Activated naive CD4-positive, alpha-beta T cell treated with anti-CD3 and anti-CD28 coated beads for 36 hours (primary cell): ENCODE measurements around the gene BARHL2. TPM values are rescaled to one million over a fixed set of nuclear protein-coding genes. Genes with fewer than 3 reads are reported as not detected.
A peak's percentile ranks its signal among the peaks of the same experiment; 100 is the strongest.

Source experiments
- CTCF ChIA-PET: fragments of 350-600 bp; sonication (Branson Sonifier 250); formaldehyde crosslinking; loops from one replicate; lab custom pipeline; 2021; ENCODE audit warnings: antibody characterized with exemption; lab: Charles Lee
- DNase-seq: peaks from one replicate; pipeline ENCODE4 v3.0.0-alpha.2; 2020
- H3K27ac Mint-ChIP-seq: one replicate; pipeline ENCODE4 v1.8.0; 2021; ENCODE audit warnings: mild to moderate bottlenecking, mixed read lengths
- H3K27me3 Mint-ChIP-seq: one replicate; pipeline ENCODE4 v1.8.0; 2021; ENCODE audit warnings: low read depth, mixed read lengths
- H3K36me3 Mint-ChIP-seq: one replicate; pipeline ENCODE4 v1.8.0; 2021; ENCODE audit warnings: low read depth, mixed read lengths
- H3K4me1 Mint-ChIP-seq: one replicate; pipeline ENCODE4 v1.8.0; 2021; ENCODE audit warnings: low read depth, mixed read lengths
- H3K4me3 Mint-ChIP-seq: one replicate; pipeline ENCODE4 v1.8.0; 2021; ENCODE audit warnings: mild to moderate bottlenecking, moderate library complexity, mixed read lengths
- H3K9me3 Mint-ChIP-seq: one replicate; pipeline ENCODE4 v1.8.0; 2021; ENCODE audit warnings: mixed read lengths
- intact Hi-C: fragments of 100-400 bp; cut with micrococcal nuclease; formaldehyde crosslinking; loops from one replicate; pipeline ENCODE4 v1.15.1; 2023
- total RNA-seq, 2 experiments: library from RNA; stranded (reverse); gene quantifications; one replicate each; pipeline ENCODE4 v1.2.3, GENCODE V29; 2021

BARHL2 gene
- total RNA-seq, 2 experiments from 2014 or later: not detected

- intact Hi-C loops: no loop called here
- peak overlapping the region; percentile 13 for H3K27ac Mint-ChIP-seq
These were observed 13.3 kb upstream of the BARHL2 start for GRCh38 chr1:90730243-90731022.

GRCh38 chr1:90729504-90730242 is 12.6 kb upstream of the BARHL2 start:
- Mint-ChIP-seq H3K27ac (no peak overlapping the region), H3K27me3 (peaks cover 83% of the 10 kb centered on the region), H3K4me1 (peaks cover 46% of the 10 kb centered on the region), H3K9me3 (no peaks in the 10 kb centered on the region), H3K36me3 (peaks cover 3% of the 10 kb centered on the region), H3K4me3 (peak overlapping the region; percentile 23)
- DNase-seq: no peak
- intact Hi-C loops: loop anchor here (5.0 kb wide), 1 partner anchor 123 kb away; no protein-coding TSS in a partner anchor
- CTCF ChIA-PET: interaction anchor here (0.7 to 2.2 kb wide), 10 partner anchors 8 to 436 kb away, joined by 3 to 8 read pairs (median 3); no protein-coding TSS in a partner anchor

More at GRCh38 chr1:90730243-90731022, 13.3 kb upstream of the BARHL2 start:
- no peak for DNase-seq
- Mint-ChIP-seq H3K4me3 (peak overlapping the region; percentile 49), H3K27me3 (peaks cover 82% of the 10 kb centered on the region), H3K36me3 (peaks cover 3% of the 10 kb centered on the region), H3K4me1 (peaks cover 38% of the 10 kb centered on the region), H3K9me3 (no peaks in the 10 kb centered on the region)
- CTCF ChIA-PET: interaction anchor here (0.7 to 2.2 kb wide), 8 partner anchors 9 to 435 kb away, joined by 3 to 8 read pairs (median 4); no protein-coding TSS in a partner anchor

DNA sequence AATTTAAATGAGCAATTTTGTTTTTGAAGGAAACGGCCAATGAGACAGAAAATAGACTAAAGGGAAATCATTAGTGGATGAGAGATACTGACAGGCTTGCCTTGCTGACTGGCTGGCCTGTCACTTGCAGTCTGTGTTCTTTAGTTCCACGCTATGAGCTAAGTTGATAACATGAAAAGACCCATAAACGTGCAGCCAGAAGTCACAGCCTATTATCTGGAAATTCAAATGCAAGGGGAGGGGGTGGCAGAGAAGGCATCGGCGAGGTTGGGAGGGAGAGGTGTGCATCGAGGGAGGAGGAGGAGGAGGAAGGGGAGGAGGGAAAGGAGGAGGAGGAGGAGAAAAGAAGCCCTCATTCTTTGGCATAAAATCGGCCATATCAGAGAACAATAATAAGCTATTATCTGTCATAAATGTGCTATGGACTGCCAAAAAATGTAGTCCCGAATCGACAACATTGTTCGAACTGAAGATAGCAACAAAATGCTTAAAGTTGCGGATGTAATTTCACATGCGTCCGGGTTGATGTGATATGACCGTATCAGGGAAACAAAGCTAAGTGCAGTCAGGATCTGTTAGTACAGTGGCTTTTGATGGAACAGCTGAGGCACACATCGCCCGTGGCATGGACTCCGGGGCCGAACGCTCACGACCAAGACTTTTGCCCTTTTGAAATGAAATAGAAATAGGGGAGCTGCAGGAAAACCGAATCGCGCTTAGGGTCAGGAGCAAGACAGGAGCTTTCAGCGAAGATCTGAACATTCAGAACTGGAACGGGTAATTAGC is 11.6 kb upstream of the BARHL2 start:
- intact Hi-C loops: loop anchor here (5.0 kb wide), 1 partner anchor 124 kb away; no protein-coding TSS in a partner anchor
- H3K9me3 Mint-ChIP-seq: no peaks in the 10 kb centered on the region
- peaks cover 55% of the 10 kb centered on the region for H3K4me1 Mint-ChIP-seq
- no peak for DNase-seq
- H3K4me3 Mint-ChIP-seq: peak overlapping the region; percentile 19
- CTCF ChIA-PET: interaction anchor here (0.7 to 2.2 kb wide), 6 partner anchors 13 to 437 kb away, joined by 3 to 8 read pairs (median 3); no protein-coding TSS in a partner anchor
- no peak overlapping the region for H3K27ac Mint-ChIP-seq
- peaks cover 3% of the 10 kb centered on the region for H3K36me3 Mint-ChIP-seq
- H3K27me3 Mint-ChIP-seq: peaks cover 89% of the 10 kb centered on the region

DNA sequence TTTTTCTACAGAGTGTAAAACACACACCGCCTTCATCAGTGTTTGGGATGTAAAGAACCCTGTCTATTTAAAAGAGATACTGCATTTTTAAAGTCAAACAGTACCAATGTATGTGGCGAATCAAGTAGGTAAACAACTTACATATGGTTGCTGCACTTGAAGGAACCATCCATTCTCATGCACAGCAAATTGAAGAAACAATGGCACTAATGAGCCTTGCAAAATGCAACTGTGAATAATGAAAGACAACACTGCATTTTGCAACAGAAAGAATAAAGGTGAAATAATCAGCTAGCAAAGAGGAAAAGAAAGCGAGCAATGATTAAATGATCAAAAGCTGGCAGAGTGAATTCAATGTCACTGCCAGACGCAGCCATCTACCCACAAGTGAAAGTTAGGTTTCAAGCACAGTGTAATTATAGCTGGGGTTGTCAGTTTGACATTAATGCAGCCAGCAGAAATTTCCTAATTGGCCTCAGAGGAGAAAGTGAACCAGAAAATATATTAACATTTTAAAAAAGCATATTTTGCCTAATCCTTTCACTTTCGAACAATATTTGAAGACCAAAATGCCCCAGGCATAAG is 10.9 kb upstream of the BARHL2 start:
- Mint-ChIP-seq H3K4me3 (peak overlapping the region; percentile 19), H3K27me3 (peaks cover 89% of the 10 kb centered on the region), H3K27ac (no peak overlapping the region), H3K36me3 (peaks cover 3% of the 10 kb centered on the region), H3K4me1 (peaks cover 61% of the 10 kb centered on the region), H3K9me3 (no peaks in the 10 kb centered on the region)
- CTCF ChIA-PET: interaction anchor here (0.9 to 2.2 kb wide), 3 partner anchors 13 to 437 kb away, joined by 3 to 8 read pairs (median 4); no protein-coding TSS in a partner anchor
- intact Hi-C loops: loop anchor here (2.0 to 5.0 kb wide), 2 partner anchors 107 to 124 kb away; no protein-coding TSS in a partner anchor
- no peak for DNase-seq

- H3K4me1 Mint-ChIP-seq: peaks cover 62% of the 10 kb centered on the region
- intact Hi-C loops: loop anchor here (1.0 to 5.0 kb wide), 4 partner anchors 9 to 125 kb away; no protein-coding TSS in a partner anchor
- no peak for DNase-seq
- no peak overlapping the region for H3K27ac Mint-ChIP-seq
- H3K36me3 Mint-ChIP-seq: peaks cover 3% of the 10 kb centered on the region
- CTCF ChIA-PET: interaction anchor here (1.2 kb wide), 1 partner anchor 19 kb away, joined by 3 read pairs; no protein-coding TSS in a partner anchor
- H3K27me3 Mint-ChIP-seq: peaks cover 87% of the 10 kb centered on the region
- H3K4me3 Mint-ChIP-seq: no peak overlapping the region
- no peaks in the 10 kb centered on the region for H3K9me3 Mint-ChIP-seq
These were observed 9.9 kb upstream of the BARHL2 start for GRCh38 chr1:90726986-90727480.

DNA sequence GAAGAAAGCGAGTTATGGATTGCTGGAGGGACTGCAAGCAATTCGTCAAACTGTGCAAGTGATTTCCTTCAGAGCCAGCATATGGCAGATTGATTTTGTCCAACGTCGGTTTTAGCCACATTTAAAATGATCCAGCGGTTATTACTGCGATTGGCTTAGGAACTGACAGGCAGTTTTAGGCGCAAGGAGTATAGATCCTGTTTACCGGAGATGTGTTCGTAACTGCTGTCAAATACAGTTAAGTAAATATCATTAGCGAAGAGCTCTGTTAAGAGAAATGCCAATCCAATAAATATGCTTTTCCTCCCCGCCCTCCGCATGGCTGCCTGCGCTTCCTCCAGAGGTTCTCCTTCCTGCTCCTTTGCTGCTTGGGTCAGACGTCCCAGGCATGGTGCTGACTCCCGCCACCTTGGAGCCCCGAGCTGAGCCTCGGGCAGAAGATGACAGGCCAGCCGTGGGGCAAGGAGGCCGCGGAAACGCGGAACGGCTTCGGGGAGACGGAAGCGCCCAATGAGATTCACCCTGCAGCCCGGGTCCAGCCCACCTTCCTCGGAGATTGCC is 9.4 kb upstream of the BARHL2 start:
- H3K9me3 Mint-ChIP-seq: no peaks in the 10 kb centered on the region
- intact Hi-C loops: loop anchor here (1.0 to 5.0 kb wide), 4 partner anchors 8 to 126 kb away; no protein-coding TSS in a partner anchor
- H3K4me1 Mint-ChIP-seq: peaks cover 63% of the 10 kb centered on the region
- H3K27me3 Mint-ChIP-seq: peaks cover 89% of the 10 kb centered on the region
- peak overlapping the region; percentile 55 for H3K27ac Mint-ChIP-seq
- H3K36me3 Mint-ChIP-seq: peaks cover 3% of the 10 kb centered on the region
- peak overlapping the region; percentile 42 for H3K4me3 Mint-ChIP-seq
- CTCF ChIA-PET: interaction anchor here (1.2 kb wide), 2 partner anchors 10 to 19 kb away, joined by 3 to 4 read pairs; partner anchors contain the start of gene BARHL2
- no peak for DNase-seq

DNA sequence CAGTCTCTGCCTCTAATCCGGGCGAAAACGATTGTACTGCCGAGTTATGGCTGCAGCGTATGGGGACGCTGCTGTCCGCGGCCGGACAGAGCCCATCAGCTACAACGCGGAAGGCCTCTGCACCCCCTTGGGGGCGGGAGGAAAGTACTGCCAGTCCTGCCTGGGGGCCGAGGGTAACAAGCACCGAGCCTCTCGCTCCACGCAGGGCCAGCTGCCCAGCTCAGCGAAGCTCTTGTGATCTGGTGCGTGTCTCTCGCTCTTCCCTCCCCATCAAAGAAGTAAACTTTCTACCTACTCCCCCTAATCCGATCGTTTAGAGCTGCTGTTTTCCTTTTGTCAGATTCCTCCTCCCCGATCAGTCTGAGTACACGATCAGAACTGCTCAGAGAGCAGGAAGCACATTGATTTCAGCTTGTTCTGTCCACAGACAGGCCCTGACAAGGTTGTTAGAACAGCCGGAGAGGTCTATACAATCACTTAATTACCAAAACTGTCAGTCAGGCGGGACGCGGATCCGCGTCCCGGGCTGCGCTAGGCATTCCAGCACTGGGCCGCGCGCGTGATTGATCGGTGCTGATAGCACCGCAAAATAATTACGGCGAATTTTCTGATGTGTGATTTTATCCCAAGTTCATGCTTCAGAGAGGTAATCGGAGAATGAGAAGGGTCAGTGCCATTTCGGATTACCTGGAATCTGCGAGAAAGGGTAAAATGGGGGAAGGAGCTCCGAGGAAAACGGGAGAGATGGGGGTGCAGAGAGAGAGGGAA is 8.7 kb upstream of the BARHL2 start:
- Mint-ChIP-seq H3K4me1 (peaks cover 68% of the 10 kb centered on the region), H3K4me3 (peak overlapping the region; percentile 42), H3K9me3 (no peaks in the 10 kb centered on the region), H3K36me3 (peaks cover 3% of the 10 kb centered on the region), H3K27ac (peak overlapping the region; percentile 55), H3K27me3 (peaks cover 89% of the 10 kb centered on the region)
- CTCF ChIA-PET: interaction anchor here (0.5 to 1.2 kb wide), 2 partner anchors 9 to 115 kb away, joined by 3 to 4 read pairs; partner anchors contain the start of gene BARHL2
- DNase-seq: no peak
- intact Hi-C loops: loop anchor here (1.0 to 5.0 kb wide), 4 partner anchors 8 to 126 kb away; no protein-coding TSS in a partner anchor

- no peak for DNase-seq
- CTCF ChIA-PET: interaction anchor here (1.2 kb wide), 2 partner anchors 8 to 20 kb away, joined by 3 to 4 read pairs; partner anchors contain the start of gene BARHL2
- Mint-ChIP-seq H3K36me3 (peaks cover 5% of the 10 kb centered on the region), H3K4me3 (peak overlapping the region; percentile 42), H3K27ac (no peak overlapping the region), H3K9me3 (no peaks in the 10 kb centered on the region), H3K27me3 (peaks cover 90% of the 10 kb centered on the region), H3K4me1 (peaks cover 60% of the 10 kb centered on the region)
- intact Hi-C loops: loop anchor here (5.0 kb wide), 4 partner anchors 127 to 777 kb away; partner anchors contain the start of gene CDC7
These were observed 8.0 kb upstream of the BARHL2 start for GRCh38 chr1:90724926-90725656.

GRCh38 chr1:90724361-90724760 is 7.3 kb upstream of the BARHL2 start:
- H3K9me3 Mint-ChIP-seq: no peaks in the 10 kb centered on the region
- CTCF ChIA-PET: interaction anchor here (1.2 kb wide), 1 partner anchor 19 kb away, joined by 3 read pairs; no protein-coding TSS in a partner anchor
- H3K27ac Mint-ChIP-seq: no peak overlapping the region
- intact Hi-C loops: loop anchor here (5.0 kb wide), 3 partner anchors 558 to 778 kb away; partner anchors contain the start of gene CDC7
- H3K27me3 Mint-ChIP-seq: peaks cover 89% of the 10 kb centered on the region
- H3K36me3 Mint-ChIP-seq: peaks cover 6% of the 10 kb centered on the region
- H3K4me1 Mint-ChIP-seq: peaks cover 57% of the 10 kb centered on the region
- no peak for DNase-seq
- H3K4me3 Mint-ChIP-seq: no peak overlapping the region
